ENCODE results near the gene SCFD2. TPM values are rescaled to one million over a fixed set of nuclear protein-coding genes. Genes with fewer than 3 reads are reported as not detected.

Gene SCFD2
- total RNA-seq, 1 experiment from 2014 or later: 19.2 TPM

DNA sequence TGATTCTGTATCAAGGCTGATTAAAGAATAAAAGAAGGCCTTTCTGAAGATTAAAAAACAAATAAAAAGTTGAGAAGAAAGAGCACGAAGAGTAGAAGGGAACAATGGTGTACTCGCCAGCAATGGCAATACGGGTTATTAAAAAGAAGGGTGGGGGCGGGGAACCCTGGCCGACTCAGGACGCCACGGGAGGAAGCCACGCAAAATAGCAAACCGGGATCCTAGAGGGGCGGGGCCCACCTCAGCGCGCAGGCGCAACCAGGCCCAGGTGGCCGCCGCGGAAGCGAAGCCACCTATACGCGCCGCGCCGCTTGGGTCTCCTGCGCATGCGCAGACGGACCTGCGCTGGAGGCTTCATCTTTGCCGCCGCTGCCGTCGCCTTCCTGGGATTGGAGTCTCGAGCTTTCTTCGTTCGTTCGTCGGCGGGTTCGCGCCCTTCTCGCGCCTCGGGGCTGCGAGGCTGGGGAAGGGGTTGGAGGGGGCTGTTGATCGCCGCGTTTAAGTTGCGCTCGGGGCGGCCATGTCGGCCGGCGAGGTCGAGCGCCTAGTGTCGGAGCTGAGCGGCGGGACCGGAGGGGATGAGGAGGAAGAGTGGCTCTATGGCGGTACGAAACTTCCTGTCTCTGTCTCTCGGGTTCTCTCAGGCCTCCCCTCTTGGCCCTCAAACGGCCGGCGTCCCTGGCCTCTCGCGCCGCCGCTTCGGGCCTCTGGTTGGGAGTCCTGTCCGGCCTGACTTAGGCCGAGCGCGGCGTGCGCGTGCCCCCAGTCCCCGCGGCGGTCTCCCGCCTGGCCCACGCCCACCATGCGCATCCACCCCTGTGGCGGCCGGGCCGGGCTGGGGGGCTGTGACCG, 11.7 kb upstream of the SCFD2 start, which contains the start of gene FIP1L1:
Gene FIP1L1 (plus strand): TSS at position 323 of the 852 bp plus-strand sequence. CDS start 198 bp downstream, at position 521.
- BruUV-seq (replicated peaks): TSS peak; percentile 49
- H3K4me1 Mint-ChIP-seq (ENCODE audit: insufficient read depth, unreplicated experiment): peaks cover 17% of the 10 kb centered on the region
- H3K36me3 Mint-ChIP-seq (ENCODE audit: insufficient read depth, unreplicated experiment): peaks cover 9% of the 10 kb centered on the region
- intact Hi-C loops (cut with micrococcal nuclease): no loop called here
- peak; percentile 94 for DNase-seq (ENCODE audit: unreplicated experiment)
- CTCF ChIA-PET: interaction anchor here (0.5 to 1.3 kb wide), 7 partner anchors 10 to 857 kb away, joined by 3 to 4 read pairs (median 3); no protein-coding TSS in a partner anchor
- no peaks in the 10 kb centered on the region for H3K9me3 Mint-ChIP-seq (ENCODE audit: unreplicated experiment)
- H3K4me3 Mint-ChIP-seq (ENCODE audit: unreplicated experiment): peak within 1 kb of the TSS; percentile 86
- no peaks in the 10 kb centered on the region for H3K27me3 Mint-ChIP-seq (ENCODE audit: insufficient read depth, unreplicated experiment)
- no peak for TF ChIP-seq CTCF (IDR thresholded peaks at IDR 0.05; ENCODE audit: unreplicated experiment)
- peak within 1 kb of the TSS; percentile 94 for H3K27ac Mint-ChIP-seq (ENCODE audit: low read depth, unreplicated experiment)
- POLR2A ChIA-PET: interaction anchor here (0.7 to 6.7 kb wide), 13 partner anchors 9 to 1688 kb away, joined by 3 to 75 read pairs (median 4); partner anchors contain the start of gene SCFD2

DNA sequence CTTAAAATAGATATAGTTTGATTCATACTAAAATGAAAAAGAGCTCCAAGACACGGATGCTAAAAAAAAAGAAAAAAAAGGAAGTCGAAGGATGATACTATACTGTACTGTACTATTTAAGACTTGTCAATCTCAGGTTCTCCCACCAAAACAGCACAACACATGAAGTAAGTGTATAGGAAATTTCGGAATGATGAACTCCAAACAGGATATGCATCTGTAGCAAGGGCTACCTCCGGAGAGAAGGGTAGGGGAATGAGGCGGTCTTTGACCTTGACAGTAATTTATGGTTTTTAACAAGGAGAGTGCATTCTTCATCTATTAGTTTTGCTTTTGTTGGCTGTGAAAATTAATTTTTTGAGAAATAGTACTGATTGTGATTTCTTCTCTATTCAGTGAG, 11.0 kb upstream of the SCFD2 start:
- Mint-ChIP-seq H3K4me1 (ENCODE audit: insufficient read depth, unreplicated experiment) (peaks cover 17% of the 10 kb centered on the region), H3K27ac (ENCODE audit: low read depth, unreplicated experiment) (peak overlapping the region; percentile 94), H3K4me3 (ENCODE audit: unreplicated experiment) (peak overlapping the region; percentile 86), H3K36me3 (ENCODE audit: insufficient read depth, unreplicated experiment) (peaks cover 9% of the 10 kb centered on the region), H3K27me3 (ENCODE audit: insufficient read depth, unreplicated experiment) (no peaks in the 10 kb centered on the region), H3K9me3 (ENCODE audit: unreplicated experiment) (no peaks in the 10 kb centered on the region)
- intact Hi-C loops (cut with micrococcal nuclease): no loop called here
- no peak for DNase-seq (ENCODE audit: unreplicated experiment)
- CTCF ChIA-PET: interaction anchor here (0.5 to 0.8 kb wide), 4 partner anchors 10 to 736 kb away, joined by 3 to 4 read pairs (median 3); no protein-coding TSS in a partner anchor
- POLR2A ChIA-PET: interaction anchor here (0.6 to 6.7 kb wide), 6 partner anchors 9 to 639 kb away, joined by 3 to 75 read pairs (median 5); partner anchors contain the start of gene SCFD2
- no peak for TF ChIP-seq CTCF (IDR thresholded peaks at IDR 0.05; ENCODE audit: unreplicated experiment)
- BruUV-seq (replicated peaks): TSS peak; percentile 56

DNA sequence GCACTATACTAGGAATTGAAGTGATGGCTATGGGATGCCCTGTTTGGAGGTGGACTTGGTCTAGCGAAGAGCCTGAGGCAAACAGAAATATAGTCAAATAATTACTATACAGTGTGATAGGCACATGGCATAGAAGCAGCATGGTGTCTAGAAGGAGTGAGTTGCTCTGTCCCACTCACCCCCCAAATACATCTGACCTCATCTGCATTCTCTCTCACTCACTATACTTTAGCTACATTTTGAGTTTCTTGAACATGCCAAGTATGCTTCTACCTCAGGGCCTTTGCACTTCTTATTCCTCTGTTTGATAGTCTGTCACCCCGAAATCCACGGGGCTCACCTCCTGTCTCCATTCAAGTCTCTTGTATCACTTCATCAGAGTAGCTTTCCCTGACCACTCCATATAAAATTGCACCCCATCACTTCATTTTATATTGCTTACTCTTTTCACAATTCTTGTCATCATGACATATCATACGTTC, 9.0 kb upstream of the SCFD2 start:
- no peaks in the 10 kb centered on the region for H3K9me3 Mint-ChIP-seq (ENCODE audit: unreplicated experiment)
- DNase-seq (ENCODE audit: unreplicated experiment): no peak
- intact Hi-C loops (cut with micrococcal nuclease): no loop called here
- peaks cover 9% of the 10 kb centered on the region for H3K4me1 Mint-ChIP-seq (ENCODE audit: insufficient read depth, unreplicated experiment)
- no peak overlapping the region for H3K4me3 Mint-ChIP-seq (ENCODE audit: unreplicated experiment)
- no TSS peak for BruUV-seq (replicated peaks)
- H3K27me3 Mint-ChIP-seq (ENCODE audit: insufficient read depth, unreplicated experiment): peaks cover 8% of the 10 kb centered on the region
- no peak for TF ChIP-seq CTCF (IDR thresholded peaks at IDR 0.05; ENCODE audit: unreplicated experiment)
- H3K36me3 Mint-ChIP-seq (ENCODE audit: insufficient read depth, unreplicated experiment): peaks cover 9% of the 10 kb centered on the region
- CTCF ChIA-PET: no interaction called here
- no peak overlapping the region for H3K27ac Mint-ChIP-seq (ENCODE audit: low read depth, unreplicated experiment)
- POLR2A ChIA-PET: interaction anchor here (0.6 to 1.9 kb wide), 2 partner anchors 9 to 712 kb away, joined by 3 to 15 read pairs; partner anchors contain the start of gene SCFD2

- intact Hi-C loops (cut with micrococcal nuclease): no loop called here
- Mint-ChIP-seq H3K9me3 (ENCODE audit: unreplicated experiment) (no peaks in the 10 kb centered on the region), H3K4me1 (ENCODE audit: insufficient read depth, unreplicated experiment) (peaks cover 4% of the 10 kb centered on the region), H3K4me3 (ENCODE audit: unreplicated experiment) (no peak overlapping the region), H3K27ac (ENCODE audit: low read depth, unreplicated experiment) (no peak overlapping the region), H3K36me3 (ENCODE audit: insufficient read depth, unreplicated experiment) (no peaks in the 10 kb centered on the region), H3K27me3 (ENCODE audit: insufficient read depth, unreplicated experiment) (peaks cover 31% of the 10 kb centered on the region)
- CTCF ChIA-PET: no interaction called here
- POLR2A ChIA-PET: interaction anchor here (0.6 kb wide), 1 partner anchor 703 kb away, joined by 3 read pairs; no protein-coding TSS in a partner anchor
- no peak for TF ChIP-seq CTCF (IDR thresholded peaks at IDR 0.05; ENCODE audit: unreplicated experiment)
- no TSS peak for BruUV-seq (replicated peaks)
- DNase-seq (ENCODE audit: unreplicated experiment): no peak
These were observed 6.1 kb upstream of the SCFD2 start for GRCh38 chr4:53371843-53372521.
